ENCODE measurements around the gene RBM15B. TPM values are rescaled to one million over a fixed set of nuclear protein-coding genes. Genes with fewer than 3 reads are reported as not detected.

RBM15B gene
- total RNA-seq, 1 donor from 2014 or later, result 68.3 TPM

DNA sequence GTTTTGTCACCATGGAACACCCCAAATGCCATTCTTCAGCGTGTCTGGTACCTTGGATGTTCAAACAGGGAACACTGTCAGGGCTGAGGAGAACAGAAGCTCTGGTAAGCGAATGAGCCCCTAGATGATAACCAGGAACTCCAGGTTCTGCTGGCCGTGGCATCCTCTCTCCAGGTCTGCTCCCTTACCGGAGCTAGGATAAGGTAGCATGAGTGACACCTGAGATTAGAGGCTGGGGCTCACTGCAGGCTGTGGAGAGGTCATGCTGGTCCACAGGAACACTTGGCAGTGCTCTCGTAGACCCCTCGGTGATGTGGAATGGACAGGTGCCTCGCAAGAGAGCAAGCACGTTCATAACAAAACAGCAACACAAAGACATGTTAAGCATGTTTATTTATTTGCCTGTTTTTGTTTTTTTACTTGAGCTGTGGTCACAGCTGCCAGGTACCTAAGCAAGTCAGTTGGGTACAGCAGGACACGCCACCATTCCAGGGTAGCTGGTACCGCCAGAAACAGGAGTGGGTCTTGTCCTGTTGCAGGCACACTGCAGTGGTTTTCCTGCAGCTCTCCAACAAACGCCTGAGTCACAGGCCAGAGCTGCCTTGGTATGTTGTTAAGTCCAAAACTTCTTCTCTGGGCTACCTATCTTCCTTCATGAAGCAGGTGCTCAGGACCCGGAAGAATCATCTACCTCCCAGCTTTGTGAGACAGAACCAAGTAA, 4.6 kb downstream of the RBM15B start:
- peak overlapping the region; percentile 78 for H3K27ac Mint-ChIP-seq
- H3K4me3 Mint-ChIP-seq, result no peak overlapping the region
- no peak for TF ChIP-seq CTCF (IDR thresholded peaks at IDR 0.05; ENCODE audit: unreplicated experiment)
- peaks cover 31% of the 10 kb centered on the region for H3K36me3 Mint-ChIP-seq
- DNase-seq (ENCODE audit: low spot score in 2 of 2, unreplicated experiment in 2 of 2), result no peak
- H3K9me3 Mint-ChIP-seq, result no peaks in the 10 kb centered on the region
- no peaks in the 10 kb centered on the region for H3K27me3 Mint-ChIP-seq (ENCODE audit: low read depth)
- peaks cover 31% of the 10 kb centered on the region for H3K4me1 Mint-ChIP-seq

DNA sequence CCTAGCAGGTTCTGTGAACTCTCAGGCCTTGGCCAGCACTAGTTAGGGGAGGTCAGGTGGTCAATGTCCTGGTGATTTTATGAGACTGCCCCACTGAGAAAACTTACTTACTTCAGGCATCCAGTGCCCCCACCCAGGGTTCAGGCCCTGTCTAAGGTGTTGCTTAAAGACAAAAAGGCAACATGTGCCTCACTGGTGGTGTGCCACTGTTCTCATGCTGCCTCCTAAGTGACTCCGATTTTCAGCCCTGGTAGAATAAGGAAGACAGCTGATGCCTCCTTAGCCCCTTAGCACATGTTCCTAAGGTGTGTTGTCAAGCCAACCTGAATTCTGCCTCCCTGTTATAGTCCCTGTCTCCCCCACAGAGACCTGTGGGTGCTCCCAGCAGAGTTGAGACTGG, 5.3 kb downstream of the RBM15B start:
- Mint-ChIP-seq H3K4me3 (no peak overlapping the region), H3K4me1 (peaks cover 29% of the 10 kb centered on the region), H3K27ac (peak overlapping the region; percentile 78), H3K27me3 (ENCODE audit: low read depth) (no peaks in the 10 kb centered on the region), H3K9me3 (no peaks in the 10 kb centered on the region), H3K36me3 (peaks cover 31% of the 10 kb centered on the region)
- TF ChIP-seq CTCF (IDR thresholded peaks at IDR 0.05; ENCODE audit: unreplicated experiment), result no peak
- DNase-seq (ENCODE audit: low spot score in 2 of 2, unreplicated experiment in 2 of 2), result no peak

- DNase-seq (ENCODE audit: low spot score in 2 of 2, unreplicated experiment in 2 of 2), result no peak
- H3K27me3 Mint-ChIP-seq (ENCODE audit: low read depth), result no peaks in the 10 kb centered on the region
- H3K4me3 Mint-ChIP-seq, result no peak overlapping the region
- peaks cover 25% of the 10 kb centered on the region for H3K4me1 Mint-ChIP-seq
- H3K27ac Mint-ChIP-seq, result peak overlapping the region; percentile 24
- no peak for TF ChIP-seq CTCF (IDR thresholded peaks at IDR 0.05; ENCODE audit: unreplicated experiment)
- peaks cover 33% of the 10 kb centered on the region for H3K36me3 Mint-ChIP-seq
- no peaks in the 10 kb centered on the region for H3K9me3 Mint-ChIP-seq
These were observed 6.3 kb downstream of the RBM15B start for GRCh38 chr3:51397392-51397791.

GRCh38 chr3:51398595-51399310, 7.7 kb downstream of the RBM15B start:
- Mint-ChIP-seq H3K9me3 (no peaks in the 10 kb centered on the region), H3K4me1 (peaks cover 15% of the 10 kb centered on the region), H3K27ac (peak overlapping the region; percentile 16), H3K27me3 (ENCODE audit: low read depth) (no peaks in the 10 kb centered on the region), H3K4me3 (no peak overlapping the region), H3K36me3 (peaks cover 31% of the 10 kb centered on the region)
- no peak for DNase-seq (ENCODE audit: low spot score in 2 of 2, unreplicated experiment in 2 of 2)
- no peak for TF ChIP-seq CTCF (IDR thresholded peaks at IDR 0.05; ENCODE audit: unreplicated experiment)

- Mint-ChIP-seq H3K27me3 (ENCODE audit: low read depth) (no peaks in the 10 kb centered on the region), H3K36me3 (peaks cover 18% of the 10 kb centered on the region), H3K4me3 (no peak overlapping the region), H3K27ac (no peak overlapping the region), H3K4me1 (peaks cover 1% of the 10 kb centered on the region), H3K9me3 (no peaks in the 10 kb centered on the region)
- DNase-seq (ENCODE audit: low spot score in 2 of 2, unreplicated experiment in 2 of 2), result peak in 1 of 2 experiments; percentile 31
- TF ChIP-seq CTCF (IDR thresholded peaks at IDR 0.05; ENCODE audit: unreplicated experiment), result no peak
These were observed 9.1 kb downstream of the RBM15B start for GRCh38 chr3:51400166-51400565.

Data from mesothelial cell of epicardium (in vitro differentiated cells).